HG02852 (cell line): ENCODE measurements around the gene CCR6.

Source experiments
- ATAC-seq: cut with Tn5 transposase; IDR thresholded peaks from one replicate; pipeline ENCODE4 v1.9.1; 2021; ENCODE audit warnings: mild to moderate bottlenecking, moderate library complexity; ENCODE audit not compliant: unreplicated experiment

The CCR6 gene

DNA sequence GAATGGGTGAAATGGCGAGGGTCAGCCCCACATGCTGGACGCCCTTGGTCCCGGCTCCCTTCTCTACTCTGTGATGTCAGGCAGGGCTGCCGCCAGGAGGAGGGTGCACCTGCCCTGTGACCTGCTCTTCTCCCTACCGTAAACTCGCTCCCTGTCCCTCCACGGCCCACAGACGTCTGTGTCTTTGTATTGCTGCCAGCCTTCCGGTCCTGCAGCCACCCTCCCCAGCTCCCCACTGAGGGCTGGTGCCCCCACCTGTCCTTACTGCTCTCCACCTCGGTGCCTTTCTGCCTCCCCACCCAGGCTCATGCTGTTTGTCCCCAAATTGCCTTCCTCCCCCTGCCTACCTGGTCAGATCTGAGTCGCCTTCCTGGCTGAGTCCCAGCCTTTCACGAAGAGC is 4.1 kb upstream of the CCR6 start:
- ATAC-seq, result no peak

DNA sequence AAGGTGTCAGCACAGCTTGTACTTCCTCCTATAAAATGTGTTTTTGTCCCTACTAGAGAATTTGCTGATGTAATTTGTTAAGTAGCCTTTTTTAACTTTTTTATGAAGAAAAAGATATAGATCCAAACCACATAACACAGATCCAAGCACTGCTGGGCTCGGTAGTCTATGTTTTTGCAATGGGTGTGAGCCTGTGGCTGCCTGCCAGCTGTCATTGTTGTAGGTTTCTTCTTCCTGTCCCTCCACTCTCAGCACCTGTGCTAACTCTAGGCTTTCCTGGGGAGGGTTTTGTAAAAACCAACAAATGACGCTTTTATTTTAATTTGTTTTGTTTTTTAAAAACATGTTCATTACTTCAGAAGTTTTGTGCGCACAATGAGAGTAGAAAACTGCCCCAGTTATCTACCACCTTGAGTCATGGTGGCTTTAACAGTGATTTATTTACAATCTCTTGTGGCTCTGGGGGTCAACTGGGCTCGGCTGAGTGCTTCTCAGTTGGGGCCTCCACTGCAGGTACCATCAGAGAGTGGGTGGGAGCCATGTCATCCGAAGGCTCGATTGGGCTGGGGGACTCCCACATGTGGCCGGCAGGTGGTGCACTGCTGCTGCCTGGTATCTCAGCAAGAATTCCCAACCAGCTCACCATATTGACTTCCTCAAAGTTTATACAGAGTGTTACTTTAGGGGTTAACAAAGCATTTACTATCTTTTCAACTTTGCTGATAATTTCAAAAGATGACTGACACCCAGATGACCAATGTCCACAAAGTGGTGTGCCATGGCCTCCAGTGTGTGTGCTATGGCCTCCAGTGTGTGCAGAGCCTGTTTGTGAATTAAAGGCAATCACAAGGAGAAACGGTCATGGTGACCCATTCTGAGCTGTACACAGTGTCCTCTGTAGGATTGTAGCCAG is 3.0 kb upstream of the CCR6 start:
- peak; percentile 35 for ATAC-seq

DNA sequence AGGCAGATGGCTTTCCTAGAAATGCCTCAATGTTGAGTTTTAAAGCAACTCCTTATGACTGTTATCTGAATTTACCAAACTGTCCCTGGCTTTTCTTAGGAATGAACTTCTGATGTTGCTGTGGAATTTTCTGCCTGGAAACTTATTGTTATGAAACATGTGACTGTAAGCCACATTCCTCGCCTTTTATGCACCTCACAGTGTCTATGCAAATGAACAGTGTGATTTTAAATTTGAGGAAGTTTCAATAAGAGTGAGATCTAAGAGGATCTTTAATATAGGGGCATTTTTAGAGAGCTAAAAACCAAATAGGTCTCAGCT is 2.4 kb upstream of the CCR6 start:
- ATAC-seq, result no peak

DNA sequence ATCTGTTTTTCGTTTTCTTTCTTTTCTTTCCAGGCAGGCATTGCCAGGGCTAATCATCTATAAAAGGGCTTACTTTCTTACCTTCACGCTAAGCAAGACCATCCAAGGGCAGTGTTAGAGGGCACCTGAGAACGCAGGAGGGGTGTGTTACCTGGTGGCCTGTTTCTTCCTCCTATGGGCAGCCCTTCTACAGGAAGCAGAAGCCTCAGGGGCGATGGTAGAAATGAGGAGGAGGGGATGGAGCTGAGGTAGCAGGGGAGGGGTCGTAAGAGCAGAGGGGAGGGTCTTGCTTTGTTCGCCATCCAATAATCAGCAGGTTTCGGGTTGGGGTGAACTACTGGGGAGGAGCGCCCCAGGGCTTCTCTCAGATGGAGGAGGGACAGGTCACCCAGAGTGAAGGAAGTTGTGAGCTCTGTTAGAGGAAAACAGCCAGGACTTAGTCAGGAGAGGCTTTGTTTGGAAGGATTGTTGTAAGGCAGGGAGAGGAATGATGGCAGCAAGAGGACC is 1.5 kb upstream of the CCR6 start:
- ATAC-seq, result no peak

DNA sequence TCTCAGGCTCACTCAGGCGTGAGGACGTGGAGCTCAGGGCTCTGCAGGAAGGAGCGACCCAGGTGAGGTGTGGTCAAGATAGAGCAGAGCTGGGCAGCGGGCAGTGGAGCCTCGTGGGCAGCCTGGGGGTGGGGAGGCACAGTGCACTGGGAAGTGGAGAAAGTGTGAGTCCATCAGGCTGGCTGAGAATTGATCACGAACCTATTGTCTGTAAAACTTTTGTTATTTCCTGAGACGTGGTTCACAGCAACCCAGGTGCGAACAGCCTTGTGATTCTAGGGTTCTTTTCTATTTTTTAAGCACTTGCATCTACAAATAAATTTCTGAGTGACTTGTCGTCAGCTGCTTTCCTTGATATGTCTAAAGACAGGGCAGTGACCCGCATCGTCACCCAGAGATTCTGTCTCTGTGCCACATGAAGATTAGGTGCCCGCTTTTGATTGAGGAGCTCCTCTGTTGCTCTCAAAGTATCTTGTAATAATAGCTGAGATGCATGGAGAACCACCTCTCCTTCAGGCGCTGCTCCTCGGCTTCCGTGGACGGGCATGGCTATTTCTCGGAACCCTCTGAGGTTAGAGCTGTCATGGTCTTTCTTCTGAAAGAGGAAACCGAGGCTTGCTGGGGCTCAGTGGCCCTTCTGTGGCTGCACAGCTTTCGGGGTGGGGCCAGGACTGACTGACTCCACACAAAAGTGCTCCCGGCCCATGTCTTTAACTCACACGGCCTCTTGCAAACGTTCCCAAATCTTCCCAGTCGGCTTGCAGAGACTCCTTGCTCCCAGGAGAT is 662 bp upstream of the CCR6 start:
- peak; percentile 43 for ATAC-seq

DNA sequence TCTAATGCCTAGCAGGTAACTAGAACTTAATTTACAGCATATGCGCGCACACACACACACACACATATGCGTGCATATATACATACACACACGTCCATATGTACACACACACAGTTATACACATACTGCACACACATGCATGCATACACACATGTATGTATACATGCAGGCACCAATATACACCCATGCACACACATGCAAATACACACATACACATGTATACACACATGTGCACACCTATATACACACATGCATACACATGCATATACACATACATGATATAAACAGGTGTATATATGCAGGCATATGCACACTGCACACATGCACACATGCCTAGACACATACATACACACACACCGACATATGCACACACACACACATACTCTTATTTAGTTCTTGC is 1.9 kb downstream of the CCR6 start:
- no peak for ATAC-seq

DNA sequence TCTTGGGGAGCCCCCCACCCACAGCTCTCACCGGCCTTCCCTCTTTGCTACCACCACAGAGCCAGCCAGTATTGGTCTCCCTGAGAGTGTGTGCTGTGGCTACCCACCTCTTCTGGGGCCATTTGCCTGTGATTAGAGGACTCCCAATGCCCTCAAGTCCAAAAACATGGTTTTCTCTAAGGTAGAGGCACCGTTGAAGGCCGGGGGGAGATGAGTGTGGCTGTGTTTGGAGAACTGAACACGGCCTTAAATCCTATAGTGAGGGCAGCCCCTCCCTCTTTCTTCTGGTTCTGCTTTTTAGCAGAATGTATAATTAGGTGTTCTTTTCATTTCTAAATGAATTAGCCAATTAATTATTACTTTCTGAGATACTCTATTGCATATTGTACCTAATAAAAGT is 2.5 kb downstream of the CCR6 start:
- ATAC-seq, result no peak

DNA sequence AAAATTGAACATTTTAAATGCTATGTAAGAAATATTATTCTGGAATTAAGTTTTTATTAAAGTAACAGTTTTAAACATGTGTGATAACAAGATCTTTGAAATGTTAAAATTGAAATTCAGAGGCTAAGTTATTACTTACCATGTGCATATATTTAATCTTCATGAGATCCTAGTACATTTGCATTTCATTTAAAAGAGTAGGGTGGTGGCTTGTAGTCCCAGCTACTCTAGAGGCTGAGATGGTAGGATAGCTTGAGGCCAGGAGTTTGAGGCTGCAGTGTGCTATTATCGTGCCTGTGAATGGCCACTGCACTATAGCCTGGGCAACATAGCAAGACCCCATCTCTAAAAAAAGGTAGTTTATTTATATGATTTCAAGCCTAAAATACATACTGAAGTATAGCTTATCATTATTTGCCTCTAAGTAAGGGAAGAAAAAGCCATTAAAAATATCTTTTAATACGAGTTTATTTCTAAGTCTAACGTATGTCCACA is 3.0 kb downstream of the CCR6 start:
- no peak for ATAC-seq

DNA sequence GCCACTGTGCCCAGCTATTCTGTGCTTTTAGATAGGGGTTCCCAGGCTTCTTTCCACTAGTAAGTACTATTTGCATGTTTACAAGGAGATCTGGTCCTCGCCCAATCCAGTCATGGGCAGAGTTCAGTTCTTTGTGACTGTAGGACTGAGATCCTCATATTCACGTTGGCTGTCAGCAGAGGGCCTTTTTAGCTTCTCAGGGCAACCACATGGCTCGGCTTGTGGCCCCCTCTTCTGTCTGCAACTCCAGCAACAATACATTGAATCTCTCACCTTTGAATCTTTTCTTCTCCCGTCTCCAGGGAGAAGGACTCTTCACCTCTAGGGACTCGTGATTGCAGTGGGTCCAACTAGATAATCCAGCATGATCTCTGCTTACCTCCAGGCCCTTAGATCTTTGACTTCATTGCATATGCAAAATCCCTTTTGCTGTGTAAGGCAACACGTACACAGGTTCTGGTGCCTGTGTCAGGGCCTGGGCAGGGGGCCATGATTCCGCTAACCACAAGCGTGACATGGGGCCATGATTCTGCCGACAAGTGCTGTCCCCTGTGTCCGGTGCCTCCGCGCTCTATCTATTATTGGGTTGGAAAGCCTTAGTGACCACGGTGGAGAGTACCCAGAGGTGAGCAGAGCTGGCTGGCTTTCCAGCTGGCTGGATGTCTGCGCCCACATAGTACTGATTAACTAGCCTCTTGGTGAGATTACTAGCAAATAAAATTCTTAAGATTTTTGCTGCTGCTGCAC is 5.1 kb downstream of the CCR6 start:
- no peak for ATAC-seq

DNA sequence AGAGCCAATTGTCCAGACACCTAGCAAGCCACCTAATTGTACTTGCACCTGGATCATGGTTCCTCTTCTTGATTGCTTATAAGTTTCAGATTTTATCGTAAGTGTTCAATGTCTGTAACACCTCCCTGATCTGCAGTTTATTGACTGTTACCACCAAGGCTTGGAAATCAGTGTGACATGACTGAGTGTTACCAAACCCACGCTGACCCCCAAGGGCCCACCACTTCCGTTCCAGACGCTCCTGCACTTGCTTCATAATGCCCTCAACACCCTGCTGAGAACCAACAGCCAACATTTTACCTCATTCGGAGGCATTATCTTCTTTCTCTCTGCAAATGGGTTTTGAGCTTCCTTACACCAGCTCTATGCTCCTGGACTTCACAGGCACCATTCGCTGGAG is 6.3 kb downstream of the CCR6 start:
- no peak for ATAC-seq

DNA sequence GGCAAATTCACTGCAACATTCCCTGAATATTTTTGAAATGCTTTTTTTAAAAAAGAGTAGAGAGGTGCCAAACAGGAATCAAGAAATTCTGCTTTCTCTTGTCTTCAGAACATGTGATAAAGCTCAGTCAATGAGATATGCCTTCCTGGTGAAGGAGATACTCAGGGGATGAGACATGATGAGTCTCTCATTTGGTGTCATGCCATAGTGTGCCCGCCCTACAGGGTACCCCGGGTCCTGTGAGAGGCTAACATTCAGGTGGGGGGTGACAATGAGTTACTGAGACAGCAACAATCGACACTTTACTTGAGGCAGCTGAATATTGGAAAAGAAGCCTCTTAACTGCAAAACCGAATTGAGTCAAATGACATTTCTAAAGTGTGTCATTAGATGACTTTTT is 6.7 kb downstream of the CCR6 start:
- ATAC-seq, result peak; percentile 1

DNA sequence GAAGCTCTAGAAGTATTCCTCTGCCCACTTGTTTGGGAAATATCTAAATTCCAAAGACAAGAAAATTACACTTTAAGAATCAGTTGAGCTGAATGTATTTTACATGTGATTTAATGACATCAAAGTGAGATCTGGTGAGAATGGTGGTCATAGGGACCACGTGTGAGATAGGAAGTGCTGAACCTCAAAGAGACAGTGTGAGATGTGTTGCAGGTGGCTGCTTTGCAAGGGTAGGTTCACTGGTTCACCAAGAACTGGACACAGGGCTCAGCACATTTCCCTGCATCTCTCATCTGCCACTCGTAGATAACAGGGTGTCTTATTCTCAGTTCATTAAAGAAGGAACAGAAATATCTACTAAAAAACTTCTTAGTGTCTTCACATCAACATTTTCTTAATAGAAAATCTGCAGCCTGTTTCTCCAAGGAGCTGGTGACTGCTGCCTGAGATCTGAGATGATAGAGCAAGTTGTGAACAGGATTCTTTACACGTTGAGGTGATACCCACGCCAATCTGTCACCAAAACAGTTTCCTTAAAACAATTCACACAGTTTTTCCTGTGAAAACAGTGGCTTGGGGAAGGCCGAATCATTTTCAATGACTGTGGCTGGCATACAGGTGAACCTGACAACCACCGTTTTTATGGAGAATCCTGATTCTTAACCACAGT is 7.2 kb downstream of the CCR6 start:
- ATAC-seq, result peak; percentile 54

DNA sequence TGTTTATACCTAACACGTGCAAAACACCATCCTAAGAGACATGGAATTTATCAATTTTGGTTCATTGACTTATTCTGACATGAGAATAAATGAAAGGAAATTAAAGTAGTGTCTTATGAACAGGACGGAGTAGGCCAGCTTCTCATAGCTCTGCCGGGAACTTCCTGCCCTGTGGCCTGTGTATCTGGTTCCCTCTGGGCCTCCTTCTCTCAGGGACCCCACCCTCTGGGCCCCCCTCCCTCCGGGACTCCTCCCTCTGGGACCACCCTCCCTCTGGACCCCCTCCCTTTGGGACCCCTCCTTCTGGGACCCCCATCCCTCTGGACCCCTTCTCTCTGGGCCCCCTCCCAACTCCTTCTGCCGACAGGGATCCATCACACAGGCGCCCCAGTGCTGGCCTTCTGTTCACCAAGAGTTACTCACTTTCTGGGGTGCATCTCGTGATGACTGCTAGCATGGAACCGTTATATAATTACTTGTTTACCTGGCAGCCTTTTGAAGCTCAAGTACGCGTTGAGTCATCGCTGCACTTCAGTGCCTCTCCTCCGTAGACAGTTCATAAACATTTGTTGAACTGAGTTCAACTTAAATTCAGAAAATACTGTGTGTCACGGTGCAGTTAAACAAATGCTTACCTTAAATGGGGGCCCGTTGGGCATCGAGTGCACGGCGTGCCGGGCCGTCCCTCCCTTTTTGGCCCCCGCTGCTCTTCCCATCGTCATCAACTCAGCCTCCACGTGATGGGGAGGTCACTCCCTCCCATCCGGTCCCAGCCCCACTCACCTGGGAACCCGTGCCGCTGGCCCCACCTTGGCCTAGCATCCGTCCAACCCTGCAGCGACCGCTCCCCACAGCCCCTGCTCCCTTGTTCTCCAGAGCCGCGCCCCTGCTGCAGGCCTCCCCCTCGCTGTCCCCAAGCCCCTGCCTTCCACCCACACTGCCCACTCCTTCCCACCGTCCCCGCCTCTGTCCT is 8.1 kb downstream of the CCR6 start:
- peak; percentile 52 for ATAC-seq

DNA sequence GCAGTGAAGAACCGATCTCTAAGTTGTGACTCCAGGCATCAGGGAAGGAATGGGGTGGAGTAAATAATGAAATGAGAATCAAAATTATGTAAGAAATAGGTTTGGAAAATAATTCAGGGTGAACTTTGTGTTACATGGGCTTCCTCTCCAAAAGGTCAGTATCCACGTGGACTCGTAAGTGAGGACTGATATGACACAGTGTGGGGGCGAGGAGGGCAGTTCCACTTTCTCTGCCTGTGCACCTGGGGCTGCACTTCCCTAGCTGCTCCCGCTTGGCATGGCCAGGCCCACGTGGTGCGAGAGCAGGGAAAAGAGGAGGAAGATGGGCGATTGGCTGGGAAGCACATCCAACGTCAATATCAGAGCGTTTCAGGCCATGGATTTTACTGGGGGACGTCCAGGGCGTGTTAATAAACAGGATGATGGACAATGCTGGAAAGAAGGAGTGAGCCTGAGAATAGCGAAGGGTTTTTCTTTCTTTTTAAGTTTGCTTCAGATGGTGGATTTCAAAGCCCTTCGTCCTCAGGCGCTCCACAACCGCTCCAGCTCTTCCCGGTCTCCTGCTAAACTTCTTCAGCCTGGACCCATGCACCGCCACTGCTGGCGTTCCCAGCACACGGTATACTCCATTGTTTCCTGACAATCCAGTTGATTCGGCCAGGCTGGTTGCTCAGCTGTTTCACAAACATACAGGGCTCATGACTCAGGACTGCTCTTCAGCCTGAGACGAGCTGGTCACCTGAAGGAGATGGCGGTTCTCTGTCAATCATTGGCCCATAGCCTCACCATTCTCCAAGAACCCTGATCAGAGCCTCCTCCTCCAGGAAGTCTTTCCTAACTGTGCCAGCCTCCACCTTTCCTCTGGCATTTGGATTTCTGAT is 11.8 kb downstream of the CCR6 start:
- ATAC-seq, result no peak

DNA sequence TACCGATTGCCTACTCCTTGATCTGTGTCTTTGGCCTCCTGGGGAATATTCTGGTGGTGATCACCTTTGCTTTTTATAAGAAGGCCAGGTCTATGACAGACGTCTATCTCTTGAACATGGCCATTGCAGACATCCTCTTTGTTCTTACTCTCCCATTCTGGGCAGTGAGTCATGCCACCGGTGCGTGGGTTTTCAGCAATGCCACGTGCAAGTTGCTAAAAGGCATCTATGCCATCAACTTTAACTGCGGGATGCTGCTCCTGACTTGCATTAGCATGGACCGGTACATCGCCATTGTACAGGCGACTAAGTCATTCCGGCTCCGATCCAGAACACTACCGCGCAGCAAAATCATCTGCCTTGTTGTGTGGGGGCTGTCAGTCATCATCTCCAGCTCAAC is 13.5 kb downstream of the CCR6 start:
- no peak for ATAC-seq

DNA sequence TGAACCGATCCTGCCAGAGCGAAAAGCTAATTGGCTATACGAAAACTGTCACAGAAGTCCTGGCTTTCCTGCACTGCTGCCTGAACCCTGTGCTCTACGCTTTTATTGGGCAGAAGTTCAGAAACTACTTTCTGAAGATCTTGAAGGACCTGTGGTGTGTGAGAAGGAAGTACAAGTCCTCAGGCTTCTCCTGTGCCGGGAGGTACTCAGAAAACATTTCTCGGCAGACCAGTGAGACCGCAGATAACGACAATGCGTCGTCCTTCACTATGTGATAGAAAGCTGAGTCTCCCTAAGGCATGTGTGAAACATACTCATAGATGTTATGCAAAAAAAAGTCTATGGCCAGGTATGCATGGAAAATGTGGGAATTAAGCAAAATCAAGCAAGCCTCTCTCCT is 14.2 kb downstream of the CCR6 start:
- no peak for ATAC-seq

DNA sequence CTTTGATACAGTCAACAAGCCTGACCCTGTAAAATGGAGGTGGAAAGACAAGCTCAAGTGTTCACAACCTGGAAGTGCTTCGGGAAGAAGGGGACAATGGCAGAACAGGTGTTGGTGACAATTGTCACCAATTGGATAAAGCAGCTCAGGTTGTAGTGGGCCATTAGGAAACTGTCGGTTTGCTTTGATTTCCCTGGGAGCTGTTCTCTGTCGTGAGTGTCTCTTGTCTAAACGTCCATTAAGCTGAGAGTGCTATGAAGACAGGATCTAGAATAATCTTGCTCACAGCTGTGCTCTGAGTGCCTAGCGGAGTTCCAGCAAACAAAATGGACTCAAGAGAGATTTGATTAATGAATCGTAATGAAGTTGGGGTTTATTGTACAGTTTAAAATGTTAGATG is 15.0 kb downstream of the CCR6 start:
- no peak for ATAC-seq

DNA sequence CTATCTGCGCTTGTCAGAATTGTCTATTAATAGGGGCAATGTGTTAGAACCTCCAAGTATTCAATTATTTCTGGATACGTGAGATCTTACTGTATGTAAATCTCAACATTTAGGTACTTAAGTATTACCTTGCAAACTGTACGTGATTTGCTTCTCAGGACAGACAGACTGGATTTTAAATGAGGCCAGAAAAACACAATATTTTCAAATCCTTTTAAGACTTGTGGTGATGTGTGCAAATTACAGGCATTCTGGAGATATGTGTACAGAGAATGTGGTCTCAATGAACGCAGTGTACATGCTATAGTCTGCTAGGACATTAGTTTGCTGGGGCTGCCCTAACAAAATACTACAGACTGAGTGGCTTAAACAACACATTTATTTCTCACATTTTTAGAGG is 16.9 kb downstream of the CCR6 start:
- ATAC-seq, result no peak
